ENCODE measurements around the gene C2CD4B.

DNA sequence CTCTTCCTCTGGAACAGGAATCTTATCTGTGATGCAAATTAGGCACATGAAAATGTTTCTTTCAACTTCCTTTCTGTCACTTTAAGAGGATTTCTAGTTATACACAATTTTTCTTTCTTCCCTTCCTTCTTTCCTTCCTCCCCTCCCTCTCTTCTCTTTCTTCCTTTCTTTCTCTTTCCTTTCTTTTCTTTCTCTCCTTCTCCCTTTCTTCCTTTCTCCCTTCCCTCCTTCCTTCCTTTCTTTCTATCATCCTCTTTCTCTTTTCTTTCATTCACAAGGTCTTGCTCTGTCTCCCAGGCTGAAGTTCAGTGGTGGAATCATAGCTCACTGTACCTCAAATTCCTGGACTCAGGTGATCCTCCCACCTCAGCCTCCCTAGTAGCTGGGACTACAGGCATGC lies 18.0 kb upstream of the C2CD4B start:
- TF ChIP-seq POLR2A (IDR thresholded peaks at IDR 0.05; ENCODE audit: extremely low read depth, insufficient read length) (no peak), MYC (IDR thresholded peaks at IDR 0.05; ENCODE audit: low read depth, low read length) (no peak)
- TF ChIP-seq, protein P1, sequence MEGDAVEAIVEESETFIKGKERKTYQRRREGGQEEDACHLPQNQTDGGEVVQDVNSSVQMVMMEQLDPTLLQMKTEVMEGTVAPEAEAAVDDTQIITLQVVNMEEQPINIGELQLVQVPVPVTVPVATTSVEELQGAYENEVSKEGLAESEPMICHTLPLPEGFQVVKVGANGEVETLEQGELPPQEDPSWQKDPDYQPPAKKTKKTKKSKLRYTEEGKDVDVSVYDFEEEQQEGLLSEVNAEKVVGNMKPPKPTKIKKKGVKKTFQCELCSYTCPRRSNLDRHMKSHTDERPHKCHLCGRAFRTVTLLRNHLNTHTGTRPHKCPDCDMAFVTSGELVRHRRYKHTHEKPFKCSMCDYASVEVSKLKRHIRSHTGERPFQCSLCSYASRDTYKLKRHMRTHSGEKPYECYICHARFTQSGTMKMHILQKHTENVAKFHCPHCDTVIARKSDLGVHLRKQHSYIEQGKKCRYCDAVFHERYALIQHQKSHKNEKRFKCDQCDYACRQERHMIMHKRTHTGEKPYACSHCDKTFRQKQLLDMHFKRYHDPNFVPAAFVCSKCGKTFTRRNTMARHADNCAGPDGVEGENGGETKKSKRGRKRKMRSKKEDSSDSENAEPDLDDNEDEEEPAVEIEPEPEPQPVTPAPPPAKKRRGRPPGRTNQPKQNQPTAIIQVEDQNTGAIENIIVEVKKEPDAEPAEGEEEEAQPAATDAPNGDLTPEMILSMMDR (IDR thresholded peaks at IDR 0.05; ENCODE audit: low read depth, low read length), result no peak

All from NB4 (cell line).